Transverse colon (tissue), 4 donors: ENCODE results near the gene PTCH1.

Source experiments
- CTCF ChIP-seq, 5 experiments: fragments of 200-600 bp in 3 of 5; fragments of 450-650 bp in 2 of 5; sonication (generic) in 3 of 5; IDR thresholded peaks; 1 replicate in 2 of 5; 2 replicates in 3 of 5; pipeline ENCODE4 v1.5.1; 2016 to 2017; ENCODE audit warnings: antibody characterized with exemption in 5 of 5, inconsistent platforms in 3 of 5, mild to moderate bottlenecking in 2 of 5, moderate library complexity in 1 of 5
- EP300 ChIP-seq: sonication (generic); formaldehyde crosslinking; IDR thresholded peaks from one replicate; pipeline ENCODE4 v1.6.1; 2017; ENCODE audit warnings: antibody characterized with exemption, low read depth
- POLR2A ChIP-seq: fragments of 450-650 bp; IDR thresholded peaks from one replicate; pipeline ENCODE4 v1.6.1; 2016; ENCODE audit warnings: antibody characterized with exemption, mild to moderate bottlenecking, moderate library complexity
- POLR2AphosphoS5 ChIP-seq, 3 donors: sonication (generic); formaldehyde crosslinking; IDR thresholded peaks; one replicate each; pipeline ENCODE4 v1.6.1; 2016; ENCODE audit warnings: antibody characterized with exemption in 3 of 3

- TF ChIP-seq CTCF (IDR thresholded peaks at IDR 0.05) = no peak
- no peak for TF ChIP-seq POLR2A
- no peak for TF ChIP-seq POLR2AphosphoS5 (IDR thresholded peaks at IDR 0.05)
- no peak for TF ChIP-seq EP300
Measured at GRCh38 chr9:95451065-95451426, 65.7 kb downstream of the PTCH1 start.
